ENCODE measurements around the gene TTC13.

TTC13 gene

GRCh38 chr1:230923176-230923575, 55.5 kb downstream of the TTC13 start:
- H3K9ac ChIP-seq (ENCODE audit: low read depth, low read length) = no peak overlapping the region

GRCh38 chr1:230922620-230923019, 56.0 kb downstream of the TTC13 start:
- H3K27ac ChIP-seq (ENCODE audit: low read depth, low read length) = no peak overlapping the region
- no peaks in the 10 kb centered on the region for H3K27me3 ChIP-seq (ENCODE audit: insufficient read depth, low read length)
- no peak overlapping the region for H3K4me3 ChIP-seq (ENCODE audit: low read length)
- H3K9ac ChIP-seq (ENCODE audit: low read depth, low read length) = no peak overlapping the region
- H3K9me3 ChIP-seq (ENCODE audit: insufficient read depth, low read depth, low read length) = no peaks in the 10 kb centered on the region
- H3K36me3 ChIP-seq (ENCODE audit: insufficient read depth, low read length) = peaks cover 28% of the 10 kb centered on the region; the same call in 1 of the 2 replicates
- 75% methylated on average over 1 of the region's 2 CpGs for WGBS
- H3K4me1 ChIP-seq (ENCODE audit: insufficient read depth, low read length) = no peaks in the 10 kb centered on the region

More at GRCh38 chr1:230923176-230923575, 55.5 kb downstream of the TTC13 start:
- WGBS = 90% methylated on average over 1 of the region's 4 CpGs
- Histone ChIP-seq H3K4me3 (ENCODE audit: low read length) (no peak overlapping the region), H3K27ac (ENCODE audit: low read depth, low read length) (no peak overlapping the region), H3K36me3 (ENCODE audit: insufficient read depth, low read length) (peaks cover 29% of the 10 kb centered on the region; the same call in 1 of the 2 replicates), H3K27me3 (ENCODE audit: insufficient read depth, low read length) (no peaks in the 10 kb centered on the region), H3K9me3 (ENCODE audit: insufficient read depth, low read depth, low read length) (no peaks in the 10 kb centered on the region), H3K4me1 (ENCODE audit: insufficient read depth, low read length) (no peaks in the 10 kb centered on the region)

- peaks cover 16% of the 10 kb centered on the region; the same call in 1 of the 2 replicates for H3K36me3 ChIP-seq (ENCODE audit: insufficient read depth, low read length)
- H3K9me3 ChIP-seq (ENCODE audit: insufficient read depth, low read depth, low read length) = no peaks in the 10 kb centered on the region
- no peak overlapping the region for H3K9ac ChIP-seq (ENCODE audit: low read depth, low read length)
- H3K27me3 ChIP-seq (ENCODE audit: insufficient read depth, low read length) = no peaks in the 10 kb centered on the region
- no peaks in the 10 kb centered on the region for H3K4me1 ChIP-seq (ENCODE audit: insufficient read depth, low read length)
- no peak overlapping the region for H3K27ac ChIP-seq (ENCODE audit: low read depth, low read length)
- WGBS = 79% methylated on average over 3 of the region's 4 CpGs
- no peak overlapping the region for H3K4me3 ChIP-seq (ENCODE audit: low read length)
Measured at GRCh38 chr1:230919207-230919606, 59.5 kb downstream of the TTC13 start.

- no peak overlapping the region for H3K27ac ChIP-seq (ENCODE audit: low read depth, low read length)
- H3K9me3 ChIP-seq (ENCODE audit: insufficient read depth, low read depth, low read length) = no peaks in the 10 kb centered on the region
- H3K36me3 ChIP-seq (ENCODE audit: insufficient read depth, low read length) = peaks cover 11% of the 10 kb centered on the region; the same call in 1 of the 2 replicates
- no peaks in the 10 kb centered on the region for H3K4me1 ChIP-seq (ENCODE audit: insufficient read depth, low read length)
- no peaks in the 10 kb centered on the region for H3K27me3 ChIP-seq (ENCODE audit: insufficient read depth, low read length)
- H3K9ac ChIP-seq (ENCODE audit: low read depth, low read length) = no peak overlapping the region
- H3K4me3 ChIP-seq (ENCODE audit: low read length) = no peak overlapping the region
- 57% methylated on average over 14 of the region's 15 CpGs for WGBS
Measured at GRCh38 chr1:230917284-230918135, 61.2 kb downstream of the TTC13 start.

- no peak overlapping the region for H3K9ac ChIP-seq (ENCODE audit: low read depth, low read length)
- H3K9me3 ChIP-seq (ENCODE audit: insufficient read depth, low read depth, low read length) = no peaks in the 10 kb centered on the region
- no peaks in the 10 kb centered on the region for H3K27me3 ChIP-seq (ENCODE audit: insufficient read depth, low read length)
- H3K4me3 ChIP-seq (ENCODE audit: low read length) = no peak overlapping the region
- WGBS = 95% methylated on average over 8 of the region's 8 CpGs
- no peaks in the 10 kb centered on the region for H3K4me1 ChIP-seq (ENCODE audit: insufficient read depth, low read length)
- H3K36me3 ChIP-seq (ENCODE audit: insufficient read depth, low read length) = peaks cover 11% of the 10 kb centered on the region; the same call in 1 of the 2 replicates
- no peak overlapping the region for H3K27ac ChIP-seq (ENCODE audit: low read depth, low read length)
Measured at GRCh38 chr1:230916587-230917283, 61.9 kb downstream of the TTC13 start.

- H3K27me3 ChIP-seq (ENCODE audit: insufficient read depth, low read length) = no peaks in the 10 kb centered on the region
- H3K9me3 ChIP-seq (ENCODE audit: insufficient read depth, low read depth, low read length) = no peaks in the 10 kb centered on the region
- no peaks in the 10 kb centered on the region for H3K4me1 ChIP-seq (ENCODE audit: insufficient read depth, low read length)
- H3K27ac ChIP-seq (ENCODE audit: low read depth, low read length) = no peak overlapping the region
- H3K9ac ChIP-seq (ENCODE audit: low read depth, low read length) = no peak overlapping the region
- H3K4me3 ChIP-seq (ENCODE audit: low read length) = no peak overlapping the region
- H3K36me3 ChIP-seq (ENCODE audit: insufficient read depth, low read length) = peaks cover 7% of the 10 kb centered on the region; the same call in 1 of the 2 replicates
Measured at GRCh38 chr1:230915078-230915477, 63.6 kb downstream of the TTC13 start.

- no peaks in the 10 kb centered on the region for H3K9me3 ChIP-seq (ENCODE audit: insufficient read depth, low read depth, low read length)
- 93% methylated on average over 2 of the region's 2 CpGs for WGBS
Measured at GRCh38 chr1:230913496-230913895, 65.2 kb downstream of the TTC13 start.

GRCh38 chr1:230910755-230911117, 67.9 kb downstream of the TTC13 start:
- no peaks in the 10 kb centered on the region for H3K9me3 ChIP-seq (ENCODE audit: insufficient read depth, low read depth, low read length)
- H3K9ac ChIP-seq (ENCODE audit: low read depth, low read length) = no peak overlapping the region
- no peak overlapping the region for H3K4me3 ChIP-seq (ENCODE audit: low read length)
- no peaks in the 10 kb centered on the region for H3K27me3 ChIP-seq (ENCODE audit: insufficient read depth, low read length)
- H3K36me3 ChIP-seq (ENCODE audit: insufficient read depth, low read length) = peaks cover 7% of the 10 kb centered on the region; the same call in 1 of the 2 replicates
- no peaks in the 10 kb centered on the region for H3K4me1 ChIP-seq (ENCODE audit: insufficient read depth, low read length)
- H3K27ac ChIP-seq (ENCODE audit: low read depth, low read length) = no peak overlapping the region

More at GRCh38 chr1:230913496-230913895, 65.2 kb downstream of the TTC13 start:
- Histone ChIP-seq H3K36me3 (ENCODE audit: insufficient read depth, low read length) (peaks cover 7% of the 10 kb centered on the region; the same call in 1 of the 2 replicates), H3K27ac (ENCODE audit: low read depth, low read length) (no peak overlapping the region), H3K4me1 (ENCODE audit: insufficient read depth, low read length) (no peaks in the 10 kb centered on the region), H3K27me3 (ENCODE audit: insufficient read depth, low read length) (no peaks in the 10 kb centered on the region), H3K4me3 (ENCODE audit: low read length) (no peak overlapping the region), H3K9ac (ENCODE audit: low read depth, low read length) (no peak overlapping the region)

- H3K9ac ChIP-seq (ENCODE audit: low read depth, low read length) = no peak overlapping the region
- no peak overlapping the region for H3K4me3 ChIP-seq (ENCODE audit: low read length)
- 92% methylated on average over 13 of the region's 13 CpGs for WGBS
- H3K9me3 ChIP-seq (ENCODE audit: insufficient read depth, low read depth, low read length) = no peaks in the 10 kb centered on the region
- H3K4me1 ChIP-seq (ENCODE audit: insufficient read depth, low read length) = no peaks in the 10 kb centered on the region
- no peaks in the 10 kb centered on the region for H3K27me3 ChIP-seq (ENCODE audit: insufficient read depth, low read length)
- H3K27ac ChIP-seq (ENCODE audit: low read depth, low read length) = no peak overlapping the region
- H3K36me3 ChIP-seq (ENCODE audit: insufficient read depth, low read length) = peaks cover 7% of the 10 kb centered on the region; the same call in 1 of the 2 replicates
Measured at GRCh38 chr1:230909974-230910754, 68.5 kb downstream of the TTC13 start.

- H3K27ac ChIP-seq (ENCODE audit: low read depth, low read length) = no peak overlapping the region
- H3K9me3 ChIP-seq (ENCODE audit: insufficient read depth, low read depth, low read length) = no peaks in the 10 kb centered on the region
- H3K4me1 ChIP-seq (ENCODE audit: insufficient read depth, low read length) = no peaks in the 10 kb centered on the region
- H3K4me3 ChIP-seq (ENCODE audit: low read length) = no peak overlapping the region
- no peaks in the 10 kb centered on the region for H3K27me3 ChIP-seq (ENCODE audit: insufficient read depth, low read length)
- H3K9ac ChIP-seq (ENCODE audit: low read depth, low read length) = no peak overlapping the region
- H3K36me3 ChIP-seq (ENCODE audit: insufficient read depth, low read length) = peaks cover 7% of the 10 kb centered on the region; the same call in 1 of the 2 replicates
- WGBS = 85% methylated on average over 4 of the region's 4 CpGs
Measured at GRCh38 chr1:230907472-230908205, 71.0 kb downstream of the TTC13 start.
